Suppressor macrophage (primary cell): ENCODE measurements around the gene MARK3.
A peak's percentile ranks its signal among the peaks of the same experiment; 100 is the strongest.
"Not testable (repeated sequence)": the region's sequence is repeated elsewhere in the genome, so short reads cannot be mapped to it uniquely, and the experiment has no call there.

Source experiments
- DNase-seq, 4 experiments: peaks; one replicate each; pipeline ENCODE4 v3.0.0-alpha.2; 2020 to 2022

The MARK3 gene

DNA sequence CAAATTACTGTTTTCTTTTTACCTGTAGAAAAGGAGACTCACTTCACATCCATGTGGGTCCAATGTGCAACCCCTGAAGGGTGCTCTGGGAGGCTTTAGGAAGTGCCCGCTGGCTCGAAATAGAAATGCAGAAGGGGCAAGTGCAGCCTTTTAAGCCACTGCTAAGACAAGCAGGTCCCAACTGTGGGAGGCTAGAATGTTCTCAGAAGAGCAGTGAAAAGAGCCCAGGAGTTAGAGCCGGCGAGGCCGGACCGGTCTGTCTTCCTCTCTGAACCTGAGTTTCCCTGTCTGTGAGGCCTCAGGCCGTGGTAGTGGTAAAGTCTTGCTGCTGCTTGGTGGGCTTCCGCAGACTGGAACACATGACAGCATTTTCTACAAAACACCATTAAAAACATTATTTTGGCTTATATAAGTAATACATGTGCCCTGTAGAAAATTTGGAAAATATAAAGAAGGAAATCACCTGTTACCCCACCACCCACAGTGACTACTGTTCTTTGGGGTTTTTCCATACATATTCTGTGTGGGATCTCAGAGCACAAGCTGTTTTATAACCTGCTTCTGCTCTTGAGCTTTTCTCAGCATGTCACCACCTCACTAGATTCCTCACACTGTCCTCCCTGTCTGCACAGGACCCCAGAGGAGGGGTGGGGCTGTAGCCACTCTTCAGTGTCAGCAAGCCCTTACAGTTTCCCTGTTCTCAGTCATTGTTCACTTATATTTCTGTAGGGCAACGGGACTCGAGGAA, 131.4 kb downstream of the MARK3 start:
- DNase-seq = no peak

DNA sequence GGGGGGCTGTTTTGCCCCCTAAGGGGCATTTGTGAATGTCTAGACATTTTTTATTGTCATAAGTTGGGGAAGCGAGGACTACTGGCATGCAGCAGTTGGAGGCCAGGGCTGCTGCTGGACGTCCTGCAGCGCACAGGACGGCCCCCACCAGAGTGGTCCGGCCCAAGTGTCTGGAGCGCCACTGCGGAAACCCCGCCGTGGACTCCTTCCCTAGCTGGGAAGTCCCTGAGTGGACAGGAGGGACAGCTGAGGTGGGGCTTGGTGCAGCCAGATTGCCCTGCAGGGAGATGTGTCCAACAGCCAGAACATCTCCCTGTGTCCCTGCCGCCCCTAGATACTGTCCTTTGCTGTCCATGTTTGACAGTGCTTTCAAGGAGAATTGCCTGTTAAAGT, 132.0 kb downstream of the MARK3 start:
- no peak for DNase-seq

DNA sequence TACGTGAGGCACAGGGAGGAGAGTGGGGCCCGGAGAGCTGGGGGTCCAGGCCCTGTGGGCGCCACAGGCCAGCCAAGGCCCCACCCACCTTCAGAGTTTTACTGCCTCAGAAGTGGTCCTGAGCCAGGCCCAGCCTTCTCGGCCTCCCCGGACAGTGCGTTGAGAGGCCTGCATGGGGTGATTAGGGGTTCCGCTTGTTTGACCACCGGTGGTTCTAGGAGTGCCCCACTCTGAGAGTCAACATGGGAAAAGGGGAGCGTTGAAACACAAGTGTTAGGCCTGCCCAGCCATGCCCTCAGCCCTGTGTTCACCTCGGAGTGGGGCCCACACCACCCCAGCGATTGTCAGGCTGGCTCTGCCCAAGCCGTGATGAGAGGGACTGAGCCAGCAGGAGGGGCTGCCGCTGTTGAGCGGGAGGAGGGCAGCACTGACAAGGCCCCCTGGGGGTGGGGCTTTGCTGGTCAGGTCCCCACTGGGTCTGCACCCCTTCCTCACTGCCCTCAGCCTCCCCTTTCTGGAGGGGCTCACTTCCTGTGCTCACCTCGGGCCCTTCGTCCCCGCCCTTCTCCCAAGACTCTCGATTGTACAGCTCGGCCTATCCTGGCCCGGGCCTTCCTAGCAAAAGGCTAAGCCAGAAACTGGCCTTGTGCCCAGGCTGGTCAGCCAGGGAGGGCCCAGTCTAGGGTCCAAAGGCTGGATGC, 132.7 kb downstream of the MARK3 start:
- no peak for DNase-seq

DNA sequence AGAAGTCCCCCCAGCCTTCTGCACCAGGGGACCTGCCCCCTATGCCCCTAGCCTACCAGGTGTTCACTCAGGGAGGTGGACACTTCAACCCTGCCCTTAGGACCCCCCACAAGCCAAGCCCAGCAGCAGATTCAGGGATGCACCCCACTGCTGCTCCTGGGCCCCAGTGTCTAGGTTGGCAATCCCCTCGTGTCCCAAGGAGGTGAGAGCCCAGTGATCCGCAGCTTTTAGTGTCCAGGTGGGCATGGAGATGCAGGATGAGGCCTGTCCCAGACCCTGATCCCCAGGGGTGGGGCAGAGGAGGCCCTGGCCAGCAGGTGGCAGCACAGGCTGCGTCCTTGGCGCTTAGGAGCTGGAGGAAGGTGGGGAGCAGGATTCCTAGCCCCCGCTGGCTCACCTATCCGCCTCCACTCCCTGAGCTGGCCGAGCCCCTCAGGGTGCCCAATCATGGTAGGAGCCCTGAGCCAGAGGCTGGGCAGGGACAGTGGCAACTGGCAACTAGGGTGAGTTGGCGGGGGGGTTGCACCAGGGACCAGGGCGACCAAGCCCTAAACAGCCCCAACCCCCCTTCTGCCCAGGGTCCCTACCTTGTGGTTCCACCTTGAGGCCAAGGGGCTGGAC, 133.3 kb downstream of the MARK3 start:
- DNase-seq = peak; percentile 44 to 81 (median 56)

DNA sequence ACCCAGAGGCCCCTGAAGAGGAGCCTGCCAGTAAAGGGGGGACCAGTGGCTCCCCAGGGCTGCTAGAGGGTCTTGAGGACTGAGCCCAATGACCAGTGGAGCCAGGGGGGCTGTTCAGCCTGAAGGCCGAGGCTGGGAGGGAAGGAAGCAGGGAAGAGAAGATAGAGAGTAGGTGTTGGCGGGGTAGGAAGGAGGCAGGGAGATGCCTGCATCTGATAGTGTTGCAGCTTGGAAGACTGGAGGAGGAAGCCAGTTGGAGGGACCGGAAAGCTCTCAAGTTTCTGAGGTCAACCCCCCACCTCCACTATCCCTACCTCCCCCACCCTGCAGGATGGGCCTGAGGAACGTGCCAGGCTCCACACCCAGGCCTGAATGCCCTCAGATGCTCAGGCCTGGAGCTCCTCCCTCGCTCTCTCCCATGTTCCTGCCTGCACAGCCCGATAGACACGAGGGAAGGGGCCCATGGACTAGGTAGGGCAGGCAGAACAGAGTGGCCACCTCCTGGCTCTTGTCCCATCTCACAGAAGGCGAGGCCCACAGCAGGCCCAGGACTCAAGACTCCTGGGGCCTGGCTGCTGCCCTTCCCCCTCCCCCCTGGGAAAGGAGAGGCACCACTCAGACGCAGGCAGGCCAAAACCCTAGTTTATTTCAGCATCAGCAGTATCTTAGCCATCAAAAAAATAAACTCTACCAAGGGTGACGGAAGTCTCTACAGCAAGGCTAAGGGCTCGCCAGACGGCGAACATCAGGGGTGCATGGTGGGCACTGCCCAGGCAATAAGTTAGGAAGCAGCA, 134.0 kb downstream of the MARK3 start:
- DNase-seq = no peak

DNA sequence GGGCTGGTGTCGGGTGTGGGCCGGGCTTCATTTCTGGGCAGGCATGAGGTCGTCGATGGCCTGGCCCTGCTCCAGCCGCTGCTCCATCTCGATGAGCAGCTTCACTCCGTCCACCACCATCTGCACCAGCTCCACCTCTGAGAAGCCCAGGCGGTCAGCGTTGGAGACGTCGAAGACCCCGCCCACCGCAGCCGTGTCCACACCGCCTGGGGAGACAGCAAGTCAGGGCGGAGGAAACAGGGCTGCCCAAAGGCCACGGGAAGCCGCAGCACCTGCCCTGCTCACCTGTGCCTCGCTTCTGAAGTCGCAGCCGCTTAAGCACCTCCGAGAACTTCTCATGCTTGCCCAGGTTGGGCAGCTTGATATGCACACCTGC, 134.6 kb downstream of the MARK3 start:
- DNase-seq = no peak

DNA sequence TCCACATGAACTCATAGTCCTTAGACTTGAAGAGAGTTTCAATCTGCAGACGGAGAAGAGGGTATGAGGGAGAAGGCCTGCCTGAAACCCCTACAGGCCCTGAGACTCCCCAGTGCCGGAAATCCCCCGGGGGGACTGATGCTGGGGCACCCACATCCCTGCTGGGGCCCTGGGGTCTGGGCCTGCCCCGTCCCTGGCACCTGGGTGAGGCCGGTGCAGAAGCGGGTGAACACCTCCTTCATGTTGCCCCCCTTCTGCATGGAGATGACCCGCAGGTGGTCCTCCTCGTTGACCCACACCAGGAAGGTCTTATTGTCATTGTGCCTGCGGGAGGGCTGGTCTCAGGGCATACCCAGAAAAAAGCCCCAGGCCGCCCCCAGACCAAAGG, 135.0 kb downstream of the MARK3 start:
- DNase-seq = no peak

DNA sequence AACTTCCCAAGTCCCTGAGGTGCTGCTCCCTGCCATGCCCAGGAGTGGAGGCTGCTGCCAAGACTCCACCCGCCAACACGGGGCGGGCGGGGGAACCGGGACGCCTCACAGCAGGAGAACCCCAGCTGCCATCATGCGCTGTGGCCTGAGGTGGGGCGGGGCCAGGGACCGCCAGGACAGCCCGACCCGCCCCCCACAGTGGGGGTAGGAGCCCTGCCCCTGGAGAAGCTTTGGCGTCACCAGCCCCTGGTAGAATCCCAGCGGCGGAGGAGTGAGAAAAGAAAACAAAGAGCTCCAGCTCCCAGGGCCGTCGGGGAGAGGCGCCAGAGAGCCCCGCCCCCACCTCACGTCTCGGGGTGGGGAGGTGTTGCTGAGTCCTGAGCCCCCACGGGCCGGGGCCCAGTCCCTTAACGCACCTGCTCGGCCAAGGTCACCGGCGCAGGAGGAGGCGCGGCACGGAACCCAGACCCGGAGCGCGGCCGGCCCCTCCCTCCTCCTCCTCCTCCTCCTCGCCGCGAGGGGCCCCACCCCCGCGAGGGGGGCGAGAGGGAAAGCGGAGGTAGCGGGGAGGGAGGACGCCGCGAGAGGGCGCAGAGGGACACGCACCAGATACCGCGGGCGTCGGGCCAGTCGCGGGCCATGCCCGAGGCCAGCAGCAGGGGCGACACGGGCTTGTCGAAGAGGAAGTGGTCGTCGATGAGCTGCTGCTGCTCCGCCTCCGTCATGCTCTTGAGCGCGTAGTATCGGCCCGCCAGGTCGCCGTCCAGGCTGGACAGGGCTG, 135.6 kb downstream of the MARK3 start:
- DNase-seq = peak; percentile 55 to 85 (median 77)

DNA sequence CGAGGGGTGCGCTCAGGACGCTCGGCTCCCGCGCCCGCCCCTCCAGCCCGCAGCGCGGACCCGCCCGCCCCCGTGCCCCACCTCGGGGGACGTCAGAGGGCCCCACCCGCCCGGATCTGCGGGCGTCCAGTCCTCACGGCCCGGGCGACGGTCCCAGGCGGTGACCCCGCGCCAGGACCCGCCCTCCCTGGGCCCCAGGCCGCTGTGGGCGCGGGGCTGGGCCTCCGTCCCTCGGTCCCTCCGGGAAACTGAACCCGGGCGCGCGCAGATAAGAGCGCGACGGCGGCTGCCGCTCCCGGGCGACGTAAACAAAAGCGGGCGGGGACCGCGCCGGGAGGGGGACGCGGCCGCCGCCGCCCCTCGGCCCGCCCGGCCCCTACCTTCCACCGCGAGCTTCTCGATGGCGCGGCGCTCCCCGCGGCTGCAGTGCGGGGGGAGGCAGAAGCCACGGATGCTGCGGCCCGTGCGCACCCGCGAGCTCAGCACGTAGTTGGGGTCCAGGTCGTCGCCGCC, 136.3 kb downstream of the MARK3 start:
- peak in 1 of 4 experiments; percentile 42 for DNase-seq

DNA sequence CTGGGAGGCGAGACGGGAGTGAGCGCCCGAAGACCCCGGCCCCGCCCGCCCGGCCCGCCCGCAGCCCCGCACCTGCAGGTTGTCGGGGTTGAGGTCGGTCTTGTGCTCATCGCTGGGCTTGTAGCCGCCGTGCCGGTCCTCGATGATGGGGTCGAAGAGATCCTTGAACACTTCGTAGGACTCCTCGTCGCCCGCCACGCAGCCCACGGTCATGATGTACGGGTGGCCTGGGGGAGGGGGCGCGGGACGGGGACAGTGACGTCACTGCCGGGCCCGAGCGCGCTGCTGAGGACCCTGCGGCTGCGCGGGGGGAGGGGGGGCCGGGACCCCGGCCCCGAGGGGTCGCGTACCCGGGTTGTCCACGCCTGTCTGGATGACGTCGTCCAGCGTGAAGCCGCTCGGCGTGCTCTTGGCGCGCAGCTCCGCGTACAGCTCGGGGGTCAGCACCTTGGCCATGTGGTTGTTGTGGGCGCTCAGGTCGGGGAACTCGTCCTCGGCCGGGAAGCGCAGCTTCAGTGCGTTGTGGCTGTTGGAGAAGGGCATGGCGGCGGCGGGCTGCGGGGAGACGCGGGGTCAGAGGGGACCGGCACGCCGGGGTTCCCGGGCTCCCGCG, 136.8 kb downstream of the MARK3 start:
- DNase-seq = no peak

DNA sequence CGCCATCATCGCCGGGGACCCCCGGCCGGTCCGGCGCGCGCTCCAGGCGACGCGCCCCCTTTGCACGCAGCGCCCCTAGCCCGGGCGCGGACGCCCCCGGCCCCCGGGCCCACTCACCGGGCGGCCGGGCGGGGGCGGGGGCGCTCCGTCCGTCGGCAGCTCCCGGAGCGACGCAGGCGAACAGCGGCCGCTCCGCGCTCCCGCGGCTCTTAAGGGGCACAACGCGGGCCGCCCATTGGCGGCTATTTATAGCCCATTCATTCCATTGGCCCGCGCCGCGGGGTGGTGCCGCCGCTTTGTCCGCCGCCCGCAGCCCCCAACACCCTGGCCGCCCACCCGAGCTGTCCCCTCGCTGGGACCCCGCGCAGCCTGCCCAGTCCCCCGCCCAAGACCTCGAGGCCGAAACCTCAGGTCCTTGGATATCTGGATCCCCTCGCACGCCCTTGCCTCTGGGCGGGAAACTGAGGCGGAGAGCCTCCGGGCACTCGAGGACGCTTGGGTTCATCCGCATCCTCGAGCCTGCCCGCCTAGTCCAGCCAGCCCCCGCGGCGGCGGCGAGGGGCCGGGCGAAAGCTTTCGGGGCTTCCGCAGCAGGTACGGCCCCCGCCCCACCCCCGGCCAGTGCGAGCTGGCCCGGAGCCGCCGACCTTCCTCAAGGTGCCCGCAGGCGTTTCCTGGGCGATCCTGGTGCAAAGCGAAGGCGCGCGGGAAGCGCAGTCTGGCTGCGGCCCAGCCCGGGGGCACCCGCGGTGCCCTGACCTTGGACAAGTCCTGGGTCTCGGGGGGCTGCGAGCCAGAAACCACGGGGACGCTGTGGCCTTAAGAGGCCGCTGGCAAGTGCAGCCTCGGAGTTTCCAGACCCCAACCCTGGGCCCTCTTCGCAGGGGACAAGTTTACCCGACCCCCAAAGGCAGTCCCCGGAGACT, 137.7 kb downstream of the MARK3 start, which contains the start of gene CKB:
TSS of gene CKB (minus strand) at position 182 of the 926 bp plus-strand sequence. CDS start 337 bp downstream, outside the sequence.
- peak; percentile 29 to 72 (median 52) for DNase-seq

DNA sequence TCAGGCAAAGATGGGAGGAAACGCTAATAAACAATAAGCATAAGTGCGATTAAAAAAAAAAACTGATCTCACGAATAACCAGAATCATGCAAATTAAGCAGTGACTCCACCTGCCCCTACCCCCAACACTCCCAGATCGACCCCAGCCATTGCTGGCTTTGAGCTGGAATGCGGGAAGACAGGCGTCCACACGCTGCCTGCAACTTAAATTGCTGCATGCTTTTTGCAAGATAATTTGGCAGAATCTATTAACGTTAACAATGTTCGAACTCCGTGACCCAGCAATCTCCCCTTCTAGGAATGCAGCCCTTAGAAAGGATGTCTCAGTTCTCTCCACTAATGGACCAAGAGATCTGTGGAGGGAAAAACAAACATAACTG, 138.3 kb downstream of the MARK3 start:
- no peak for DNase-seq

DNA sequence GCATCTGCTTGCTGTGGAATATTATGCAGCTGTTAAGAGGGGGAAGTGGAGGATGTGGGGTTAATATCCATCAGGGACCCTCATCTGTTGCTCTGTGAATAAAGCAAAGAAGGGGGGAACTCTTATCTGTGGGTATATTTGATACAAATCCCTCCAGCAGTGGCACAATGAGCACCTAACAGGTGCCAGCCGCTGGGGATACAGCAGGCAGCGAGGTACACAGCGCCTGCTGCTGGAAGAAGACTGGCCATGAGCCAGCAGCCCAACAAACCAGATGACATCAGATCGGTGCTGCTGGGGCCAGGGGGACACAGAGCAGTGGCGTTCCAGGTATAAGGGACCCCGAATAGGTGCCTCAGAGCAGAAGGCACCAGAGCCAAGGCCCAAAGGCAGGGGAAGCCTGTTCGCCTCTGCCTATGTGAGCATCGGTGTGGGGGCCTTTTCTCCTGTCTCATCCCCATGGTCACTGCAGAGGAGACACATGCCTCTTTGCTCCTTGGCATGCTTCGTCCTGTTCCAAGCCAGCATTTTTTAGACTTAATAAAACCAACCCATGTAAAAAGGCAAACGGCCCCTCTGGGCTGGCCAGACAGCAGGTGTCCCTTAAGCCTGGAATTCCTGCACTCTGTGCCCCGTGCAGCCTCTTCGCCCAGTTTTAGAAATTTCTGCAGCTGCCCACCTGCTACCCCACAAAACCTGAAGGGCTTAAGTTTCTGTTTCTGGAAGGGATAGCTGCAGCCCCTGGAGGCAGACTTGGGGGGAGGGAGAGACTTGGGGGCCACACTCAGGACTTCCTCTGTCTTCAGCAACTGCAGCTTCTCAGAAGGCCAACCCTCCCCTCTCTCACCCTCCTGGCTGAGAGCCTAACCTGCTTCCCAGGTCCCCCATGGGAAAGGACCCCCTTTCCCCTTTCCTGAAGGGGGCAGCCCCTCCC, 139.1 kb downstream of the MARK3 start:
- no peak for DNase-seq

DNA sequence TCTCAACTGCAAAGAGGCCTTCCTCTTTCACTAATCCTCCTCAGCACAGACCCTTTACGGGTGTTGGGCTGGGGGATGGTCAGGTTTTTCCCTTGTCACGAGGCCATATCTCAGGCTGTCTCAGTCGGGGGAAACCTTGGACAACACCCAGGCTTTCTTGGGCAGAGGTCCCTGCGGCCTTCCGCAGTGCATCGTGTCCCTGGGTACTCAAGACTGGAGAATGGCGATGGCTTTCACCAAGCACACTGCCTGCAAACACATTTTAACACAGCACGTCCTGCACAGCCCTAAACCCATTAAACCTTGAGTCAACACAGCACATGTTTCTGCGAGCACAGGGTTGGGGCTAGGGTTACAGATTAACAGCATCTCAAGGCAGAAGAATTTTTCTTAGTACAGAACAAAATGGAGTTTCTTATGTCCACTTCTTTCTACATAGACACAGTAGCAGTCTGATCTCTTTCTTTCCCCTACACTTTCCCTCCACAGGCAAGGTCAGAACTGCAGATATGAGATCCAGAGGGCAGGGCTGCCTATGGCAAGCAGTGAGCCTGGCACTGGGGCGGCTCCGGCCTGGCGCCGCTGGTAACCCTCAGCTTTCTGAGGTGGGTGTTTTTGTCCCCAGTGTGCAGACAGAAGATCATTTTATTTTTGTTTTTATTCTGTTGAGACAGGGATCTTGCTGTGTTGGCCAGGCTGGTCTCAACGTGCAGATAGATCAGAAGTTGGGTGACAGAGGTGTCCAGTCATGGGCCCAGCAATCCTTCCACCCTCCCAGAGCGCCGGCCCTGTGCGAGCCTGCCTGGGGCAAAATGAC, 140.4 kb downstream of the MARK3 start:
- DNase-seq = not testable (repeated sequence)

DNA sequence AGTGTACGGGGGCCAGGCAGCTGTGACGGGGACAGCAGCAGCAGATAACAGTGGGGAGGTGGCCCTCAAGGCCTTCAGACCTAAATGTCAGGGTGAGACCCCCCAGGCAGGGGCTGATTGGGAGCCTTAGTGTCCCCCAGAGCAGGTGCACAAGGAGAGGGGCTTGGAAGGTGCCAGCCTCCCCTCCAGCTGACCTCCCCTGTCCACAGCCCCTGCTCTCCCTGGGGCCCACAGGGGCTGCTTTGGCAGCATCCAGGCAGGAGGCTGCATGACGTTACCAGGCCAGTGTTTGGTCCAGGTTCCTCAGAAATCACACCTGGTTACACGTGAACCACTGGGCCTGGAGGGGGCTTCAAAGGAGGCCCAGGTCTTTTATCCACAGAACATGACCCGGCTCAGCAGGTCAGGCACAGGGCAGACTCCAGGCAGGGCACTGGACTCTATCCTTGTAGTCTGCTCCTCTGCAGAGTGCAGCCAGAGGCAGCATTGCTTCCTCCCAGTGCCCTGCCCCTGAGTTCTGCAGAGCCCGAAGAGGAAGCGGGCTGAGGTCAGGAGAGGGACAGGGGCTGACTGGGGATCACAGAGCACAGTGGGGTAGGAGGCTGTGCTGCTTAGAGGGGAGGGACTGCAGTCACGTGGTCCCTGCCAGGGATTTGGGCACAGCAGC, 141.2 kb downstream of the MARK3 start:
- peak; percentile 59 to 85 (median 76) for DNase-seq

DNA sequence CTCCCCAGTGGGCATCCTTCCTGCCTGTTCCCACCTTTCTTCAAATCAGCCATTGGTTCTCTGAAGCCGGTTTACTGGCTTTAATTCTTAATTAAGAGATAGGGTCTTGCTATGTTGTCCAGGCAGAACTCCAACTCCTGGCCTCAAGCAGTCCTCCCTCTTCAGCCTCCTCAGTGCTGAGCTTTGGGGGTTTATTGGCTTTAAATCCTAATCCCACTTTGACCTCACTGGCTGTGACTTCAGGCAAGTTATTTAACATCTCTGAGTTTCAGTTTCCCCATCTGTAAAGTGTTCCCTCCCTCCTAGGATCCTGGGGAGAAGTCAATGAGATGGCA, 141.7 kb downstream of the MARK3 start:
- DNase-seq = no peak

DNA sequence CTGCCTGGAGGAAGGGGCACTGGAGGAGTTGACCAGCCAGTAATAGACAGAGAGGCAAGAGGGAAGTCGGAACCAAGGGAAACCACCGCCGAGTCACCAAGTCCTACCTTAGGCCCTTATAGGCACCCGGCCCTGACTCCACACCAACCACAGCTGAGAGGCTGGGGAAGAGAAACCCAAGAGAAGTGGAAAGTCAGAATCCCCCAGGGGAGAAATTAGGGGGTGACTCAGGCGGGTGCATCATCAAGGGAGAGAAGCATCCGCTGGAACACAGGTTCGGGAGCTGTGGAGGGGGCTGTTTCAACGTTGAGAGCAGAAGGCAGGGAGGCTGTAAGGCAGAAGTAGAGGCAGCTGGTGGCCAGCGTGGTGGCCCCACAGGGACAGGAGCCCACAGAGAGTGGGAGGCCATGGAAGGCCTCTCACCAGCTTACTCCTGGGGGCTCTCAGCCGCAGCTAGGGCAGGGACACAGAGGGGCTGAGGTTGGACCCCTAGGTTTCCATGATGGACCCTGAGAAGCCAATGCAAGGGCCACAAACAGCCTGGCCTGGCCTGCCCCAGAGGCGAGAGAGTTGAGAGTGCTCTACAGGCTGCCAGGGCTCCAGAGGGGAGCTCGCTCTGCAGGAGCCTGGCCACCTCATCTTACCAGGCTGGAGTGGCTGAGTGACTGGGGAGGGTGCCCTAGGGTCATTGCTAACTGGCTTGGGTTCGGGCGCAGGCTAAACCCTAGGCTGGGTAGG, 142.4 kb downstream of the MARK3 start:
- peak; percentile 46 to 75 (median 64) for DNase-seq
